Bone marrow (tissue), 2 donors: ENCODE data around the gene FAM114A2.

Source experiments
- DNase-seq, 2 donors: peaks; one replicate each; lab custom pipeline; 2025; lab: John Stamatoyannopoulos, UW

The FAM114A2 gene

DNA sequence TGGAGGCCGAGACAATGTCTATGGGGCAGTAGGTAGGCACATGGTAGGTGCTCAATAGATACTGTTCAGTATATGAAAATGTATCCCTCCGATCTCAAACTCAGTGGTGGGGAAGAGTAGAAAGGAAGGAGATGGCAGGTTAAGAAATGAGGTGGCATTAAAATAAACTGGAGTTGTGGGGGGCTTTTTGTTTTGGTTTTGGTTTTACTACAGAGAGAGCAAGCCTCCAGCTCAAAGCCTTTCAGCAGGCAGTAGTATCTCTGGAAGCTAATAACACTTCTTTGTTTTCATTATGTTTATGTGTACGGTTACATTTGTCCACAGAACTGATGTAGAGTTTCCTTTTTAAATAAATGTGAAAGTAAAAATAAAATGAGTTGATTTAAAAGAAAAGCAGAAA is 8.6 kb upstream of the FAM114A2 start:
- DNase-seq: no peak

DNA sequence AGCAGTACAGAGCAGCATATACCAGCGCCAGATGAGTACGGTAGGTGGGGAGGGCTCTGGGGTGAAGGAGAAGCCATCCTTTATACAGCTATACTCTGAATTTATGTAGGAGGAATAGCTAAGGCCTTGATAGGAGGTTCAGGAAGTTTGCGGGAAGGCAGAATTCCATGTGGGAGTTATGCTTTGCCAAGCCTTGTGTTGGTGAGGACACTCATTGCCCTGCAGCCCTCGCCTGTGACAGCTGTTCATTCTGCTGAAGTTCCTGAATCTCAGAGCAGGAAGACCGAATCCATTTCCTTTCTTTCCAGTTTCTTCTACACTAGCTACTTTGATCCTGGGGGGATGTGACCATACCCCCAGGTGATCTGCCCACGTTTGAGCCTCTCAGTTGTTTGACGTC is 7.8 kb upstream of the FAM114A2 start:
- DNase-seq: no peak

DNA sequence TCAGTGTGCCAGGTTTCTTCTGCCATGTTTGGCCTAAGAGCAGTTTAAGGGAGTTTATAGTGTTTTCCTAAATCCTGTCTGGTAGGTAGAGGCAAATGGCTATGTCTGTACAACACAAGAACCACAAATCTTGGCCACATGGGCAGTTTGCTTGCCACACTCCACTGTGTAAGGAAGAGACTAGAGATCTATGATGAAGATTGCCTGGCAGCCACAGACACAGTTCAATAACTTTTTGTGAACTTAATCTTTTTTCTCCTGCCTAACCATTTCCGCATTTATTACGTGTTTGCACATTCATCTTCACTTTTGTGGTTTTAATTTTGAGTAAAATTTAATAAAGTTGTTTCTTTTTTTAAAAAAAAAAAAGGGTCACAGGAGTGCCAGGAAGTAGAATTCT is 5.9 kb upstream of the FAM114A2 start:
- DNase-seq: no peak

DNA sequence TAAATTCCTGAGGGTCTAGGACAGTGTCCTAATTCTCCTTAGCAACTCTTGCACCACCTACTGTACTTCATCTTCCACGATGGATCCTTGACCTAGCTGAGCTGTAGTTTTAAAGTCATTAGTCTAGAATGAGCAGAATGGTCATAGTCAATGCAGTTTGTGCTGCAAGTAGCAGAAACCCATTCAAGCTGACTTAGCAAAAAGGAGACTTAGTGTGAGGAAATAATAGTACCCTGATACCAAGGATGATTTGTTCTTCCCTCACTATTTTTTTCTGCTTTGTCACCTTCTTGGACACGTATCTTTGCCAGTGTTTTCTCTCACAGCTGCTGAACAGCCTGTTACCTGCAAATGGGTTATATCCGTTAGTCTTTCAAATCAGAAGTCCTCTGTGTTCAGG is 5.4 kb upstream of the FAM114A2 start:
- DNase-seq: no peak

DNA sequence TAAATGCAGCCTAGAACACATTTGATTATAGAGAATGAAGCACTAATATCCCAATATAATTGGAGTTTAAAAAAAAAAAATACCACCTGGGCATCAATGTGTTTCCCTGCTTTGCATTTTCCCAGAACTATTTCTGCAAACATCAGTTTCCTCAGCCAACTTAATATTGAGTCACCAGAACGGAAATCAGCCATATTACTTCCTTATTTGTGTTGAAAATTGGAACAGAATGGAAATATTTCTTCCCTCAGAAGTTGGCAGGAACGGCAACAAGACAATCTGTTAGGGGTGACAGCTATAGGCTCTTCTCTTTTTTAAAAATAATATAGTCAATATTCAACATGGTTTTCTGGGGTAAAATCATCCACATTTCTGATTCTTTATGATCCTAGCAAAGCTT is 4.1 kb upstream of the FAM114A2 start:
- DNase-seq: no peak

DNA sequence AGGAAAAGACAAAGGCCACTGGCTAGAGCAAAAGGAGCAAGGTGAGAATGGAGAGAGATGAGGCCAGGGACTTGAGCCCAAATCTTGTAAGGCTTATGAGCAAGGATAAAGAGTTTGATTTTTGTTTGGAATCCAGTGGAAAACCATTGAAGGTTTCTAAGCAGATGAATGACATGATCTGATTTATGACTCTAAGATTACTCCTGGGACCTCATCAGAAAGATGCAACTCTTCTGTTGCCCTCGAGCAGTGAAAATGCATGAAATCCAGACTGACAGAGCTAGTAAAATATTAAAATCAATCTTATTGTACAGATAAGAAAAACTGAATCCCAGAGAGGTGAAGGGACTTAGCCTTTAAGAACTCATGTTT is 734 bp upstream of the FAM114A2 start:
- no peak for DNase-seq

DNA sequence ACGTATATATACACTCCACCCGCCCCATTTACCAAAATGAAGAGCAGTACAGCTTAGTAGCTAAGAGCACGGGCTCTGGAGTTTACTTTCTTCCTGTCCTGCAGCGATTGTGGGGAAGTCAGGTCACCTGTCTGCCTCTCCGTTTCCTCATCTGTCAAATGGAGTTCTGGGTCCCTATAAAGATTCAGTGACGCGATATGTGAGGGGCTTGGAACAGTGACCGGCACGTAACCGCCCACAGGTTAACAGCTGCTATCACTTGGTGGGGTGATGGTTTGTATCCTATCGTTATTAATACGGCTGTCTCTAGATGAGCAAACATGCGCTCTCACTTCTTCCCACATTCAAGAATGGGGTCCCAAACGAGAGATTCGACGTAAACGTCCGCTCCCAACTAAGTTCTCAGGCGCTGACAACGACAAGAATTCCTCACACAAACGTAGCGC is 426 bp downstream of the FAM114A2 start:
- no peak for DNase-seq

DNA sequence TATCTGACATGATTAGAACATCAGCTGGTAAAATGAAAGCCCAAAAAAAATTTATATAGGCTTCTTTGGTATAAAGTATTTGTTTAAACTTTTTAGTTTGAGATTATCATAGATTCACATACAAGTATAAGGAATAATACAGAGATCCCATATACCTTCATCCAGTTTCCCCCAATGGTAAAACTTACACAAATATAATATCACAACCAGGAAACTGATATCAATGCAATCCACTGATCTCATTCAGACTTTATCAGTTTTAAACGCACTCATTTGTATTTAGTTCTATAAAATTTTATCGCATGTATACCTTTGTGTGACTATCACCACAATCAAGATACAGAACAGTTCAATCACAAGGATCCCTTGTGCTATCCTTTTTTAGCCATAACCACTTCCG is 3.8 kb downstream of the FAM114A2 start:
- no peak for DNase-seq

DNA sequence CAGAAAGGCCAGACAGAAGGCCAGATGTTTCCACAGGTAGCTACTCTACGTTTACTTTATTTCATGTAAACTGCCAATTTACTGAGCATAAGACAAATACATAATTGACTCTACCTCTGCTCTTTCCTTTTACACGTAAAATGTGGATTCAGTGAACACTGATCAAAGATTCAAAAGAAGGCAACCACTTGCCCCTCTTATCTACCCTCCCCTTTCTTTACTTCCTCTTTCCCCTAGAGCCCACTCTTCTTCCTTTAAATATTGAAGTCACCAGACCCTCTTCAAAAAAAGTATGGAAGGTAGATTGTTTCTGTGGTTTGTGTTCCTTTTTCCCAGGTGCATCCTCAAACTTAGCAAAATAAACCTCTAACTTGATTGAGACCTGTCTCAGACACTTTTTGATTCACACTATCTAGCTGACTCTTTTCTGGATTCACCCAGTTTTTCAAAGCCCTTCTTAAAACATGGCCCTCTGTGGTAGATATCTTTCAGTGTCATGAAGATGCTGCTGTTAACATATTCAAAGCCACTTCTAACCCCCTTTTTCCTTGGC is 6.7 kb downstream of the FAM114A2 start:
- DNase-seq: peak in 1 of 2 donors; percentile 16

DNA sequence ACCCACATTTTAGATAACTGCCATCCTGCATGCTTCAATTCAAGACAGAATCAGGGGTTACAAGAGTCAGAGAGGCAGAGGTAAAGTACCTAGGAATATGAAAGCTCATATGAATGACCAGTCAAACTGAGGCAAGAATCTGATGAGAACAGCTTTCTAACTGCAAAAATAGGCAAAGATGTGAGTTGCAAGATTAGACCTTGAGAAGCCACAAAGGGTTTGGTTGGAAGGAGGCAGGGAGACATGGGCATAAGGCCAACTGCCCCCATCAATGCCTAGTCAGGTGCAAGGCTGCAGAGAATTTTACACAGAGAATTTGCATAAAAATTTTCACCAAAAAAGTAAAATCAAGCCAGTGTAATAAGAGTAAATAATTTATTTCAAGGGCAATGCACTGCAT is 12.8 kb downstream of the FAM114A2 start:
- no peak for DNase-seq

DNA sequence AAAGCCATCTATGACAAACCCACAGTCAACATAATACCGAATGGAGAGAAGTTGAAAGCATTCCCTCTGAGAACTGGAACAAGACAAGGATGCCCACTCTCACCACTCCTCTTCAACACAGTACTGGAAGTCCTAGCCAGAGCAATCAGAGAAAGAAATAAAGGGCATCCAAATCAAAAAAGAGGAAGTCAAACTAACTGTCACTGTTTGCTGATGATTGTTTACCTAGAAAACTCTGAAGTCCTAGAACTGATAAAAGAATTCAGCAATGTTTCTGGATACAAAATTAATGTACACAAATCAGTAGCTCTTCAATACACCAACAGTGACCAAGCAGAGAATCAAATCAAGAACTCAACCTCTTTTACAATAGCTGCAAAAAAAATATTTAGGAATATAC is 19.8 kb downstream of the FAM114A2 start:
- DNase-seq: peak in 1 of 2 donors; percentile 1

DNA sequence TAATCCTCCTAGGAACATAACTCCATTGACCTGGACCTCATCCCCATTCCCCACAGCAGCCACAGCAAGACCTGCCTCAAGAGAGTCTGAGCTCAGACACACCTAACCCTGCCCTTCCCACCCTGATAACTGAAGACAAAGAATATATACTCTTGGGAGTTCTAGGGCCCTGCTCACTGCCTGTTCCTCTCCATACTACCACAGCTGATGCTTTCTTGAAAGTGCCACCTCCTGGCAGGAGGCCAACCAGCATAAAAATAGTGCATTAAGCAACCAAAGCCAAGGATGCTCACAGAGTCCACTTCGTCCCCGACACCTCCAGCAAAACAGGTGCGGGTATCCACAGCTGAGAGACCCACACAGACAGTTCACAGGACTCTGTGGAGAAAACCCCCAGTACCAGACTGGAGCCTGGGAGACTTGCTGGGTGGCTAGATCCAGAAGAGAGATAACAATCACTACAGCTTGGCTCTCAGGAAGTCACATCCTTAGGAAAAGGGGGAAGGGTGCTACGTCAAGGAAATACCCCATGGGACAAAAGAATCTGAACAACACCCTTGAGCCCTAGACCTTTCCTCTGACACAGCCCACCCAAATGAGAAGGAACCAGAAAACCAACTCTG is 23.5 kb downstream of the FAM114A2 start:
- no peak for DNase-seq

DNA sequence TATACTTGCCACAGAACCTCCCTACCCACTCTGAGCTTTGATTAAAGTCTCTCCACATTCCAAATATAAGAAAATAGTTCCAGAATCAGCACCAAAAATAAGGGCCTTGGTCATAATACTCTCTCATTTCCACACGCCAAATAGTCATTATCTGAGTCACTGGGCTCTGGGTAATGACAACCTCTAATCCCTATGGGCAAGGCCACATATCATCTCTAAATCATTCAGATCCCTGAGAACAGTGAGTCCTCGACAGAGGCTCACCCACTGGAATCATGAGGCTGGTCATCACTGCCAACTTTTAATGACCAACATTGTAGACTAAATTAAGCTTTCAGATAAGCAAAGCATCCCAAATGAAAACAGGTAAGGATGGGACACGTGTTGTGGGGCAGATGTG is 28.1 kb downstream of the FAM114A2 start:
- no peak for DNase-seq

DNA sequence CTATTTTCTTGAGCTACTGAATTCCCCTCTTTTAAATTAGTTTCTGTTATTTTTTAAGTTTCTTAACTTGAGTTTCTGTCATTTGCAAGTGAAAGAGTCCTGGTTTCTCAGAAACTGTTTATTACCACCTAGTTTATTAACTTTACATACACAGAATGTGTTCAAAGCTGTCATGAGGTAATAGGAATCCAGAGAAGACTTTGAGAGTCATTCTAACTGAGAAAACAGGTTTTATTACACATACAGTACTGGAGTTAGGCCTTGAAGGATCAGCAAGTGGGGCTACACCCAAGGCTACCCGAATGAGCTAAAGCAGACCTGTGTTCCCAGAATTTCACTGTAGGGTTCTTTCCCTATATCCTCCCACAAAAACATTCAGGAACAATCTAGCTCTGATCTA is 33.1 kb downstream of the FAM114A2 start:
- DNase-seq: no peak

DNA sequence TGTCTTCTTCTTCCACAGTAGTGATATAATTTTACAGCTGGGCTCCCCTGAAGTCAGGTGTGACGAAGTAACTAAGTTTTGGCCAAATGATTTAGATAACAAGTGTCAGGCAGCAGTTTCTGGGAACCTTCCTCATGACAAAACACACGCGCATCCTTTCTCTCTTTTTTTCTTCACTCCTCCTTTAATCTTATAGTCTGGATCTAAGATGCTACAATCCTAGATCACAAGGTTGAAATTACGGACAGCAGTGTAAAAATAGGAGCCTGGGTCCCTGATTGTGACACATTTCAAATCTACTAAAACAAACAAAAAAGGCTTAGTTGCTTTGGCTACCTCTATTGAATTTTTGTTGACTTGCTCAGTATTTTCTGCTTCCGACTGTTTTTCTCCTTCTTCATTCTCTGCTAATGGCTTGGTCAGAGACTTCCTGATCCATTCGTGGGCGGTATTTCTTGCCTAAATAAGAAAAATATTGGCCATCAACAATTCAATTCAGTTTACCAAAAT is 36.1 kb downstream of the FAM114A2 start:
- DNase-seq: no peak

DNA sequence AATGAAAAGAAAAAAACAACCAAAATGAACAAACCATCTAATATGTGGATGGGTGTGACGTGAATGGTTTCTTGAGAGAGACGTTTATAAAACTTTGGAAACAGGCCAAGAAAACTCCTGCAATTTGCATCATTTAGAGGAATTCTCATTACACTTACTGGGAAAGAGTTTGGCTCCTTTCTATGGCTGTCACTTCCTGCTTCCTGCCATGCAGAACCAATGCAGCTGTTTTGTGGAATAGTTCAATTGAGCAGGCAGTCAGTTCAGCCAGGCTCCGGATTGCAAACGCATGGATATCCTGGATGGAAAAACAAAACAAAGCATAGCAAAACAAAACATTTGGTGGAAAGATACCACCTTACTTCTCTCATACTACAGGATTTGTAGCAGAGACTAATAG is 36.6 kb downstream of the FAM114A2 start:
- no peak for DNase-seq

DNA sequence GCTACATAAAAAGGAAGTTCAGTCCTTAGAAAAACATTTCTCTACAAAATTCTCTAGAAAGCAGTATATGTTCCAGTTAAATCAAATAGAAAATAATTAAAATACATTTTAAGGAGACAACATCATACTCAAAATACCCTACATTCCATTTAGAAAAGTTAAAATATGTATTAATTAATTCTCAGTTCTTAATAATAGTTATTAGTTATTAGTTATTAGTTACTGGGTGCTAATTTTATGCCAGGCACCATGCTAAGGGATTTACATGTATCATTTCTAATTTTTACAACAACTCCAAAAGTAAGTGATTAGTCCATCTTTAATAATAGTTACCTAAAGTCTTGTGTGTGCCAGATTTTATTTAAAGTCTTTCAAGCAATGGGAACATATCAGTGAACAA is 38.0 kb downstream of the FAM114A2 start:
- no peak for DNase-seq

DNA sequence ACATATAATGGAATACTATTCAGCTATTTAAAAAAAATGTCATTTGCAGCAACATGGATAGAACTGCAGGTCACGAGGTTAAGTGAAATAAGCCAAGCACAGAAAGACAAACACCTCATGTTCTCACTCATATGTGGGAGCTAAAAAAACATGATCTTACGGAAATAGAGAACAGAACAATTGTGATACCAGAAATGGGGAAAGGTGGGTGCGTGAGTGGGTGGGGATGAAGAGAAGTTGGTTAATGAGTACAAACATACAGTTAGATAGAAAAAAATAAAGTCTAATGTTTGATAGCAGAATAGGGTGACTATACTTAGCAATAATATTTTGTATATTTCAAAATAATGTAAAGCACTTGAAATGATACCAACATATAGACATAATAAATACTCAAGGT is 38.7 kb downstream of the FAM114A2 start:
- no peak for DNase-seq

DNA sequence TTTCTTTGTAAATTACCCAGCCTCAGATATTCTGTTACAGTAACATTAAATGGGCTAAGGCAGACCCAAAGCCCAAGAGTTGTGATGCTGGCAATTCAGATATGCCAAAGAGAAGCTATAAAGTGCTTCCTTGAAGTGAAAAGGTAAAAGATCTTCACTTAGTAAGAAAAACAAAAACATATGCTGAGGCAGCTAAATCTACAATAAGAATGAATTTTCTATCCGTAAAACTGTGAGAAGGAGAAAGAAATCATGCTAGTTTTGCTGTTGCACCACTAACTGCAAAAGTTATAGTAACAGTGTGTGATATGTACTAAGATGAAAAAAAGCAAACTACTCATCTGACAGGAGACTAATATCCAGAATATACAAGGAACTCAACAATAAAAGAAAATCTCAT is 39.9 kb downstream of the FAM114A2 start:
- DNase-seq: no peak

DNA sequence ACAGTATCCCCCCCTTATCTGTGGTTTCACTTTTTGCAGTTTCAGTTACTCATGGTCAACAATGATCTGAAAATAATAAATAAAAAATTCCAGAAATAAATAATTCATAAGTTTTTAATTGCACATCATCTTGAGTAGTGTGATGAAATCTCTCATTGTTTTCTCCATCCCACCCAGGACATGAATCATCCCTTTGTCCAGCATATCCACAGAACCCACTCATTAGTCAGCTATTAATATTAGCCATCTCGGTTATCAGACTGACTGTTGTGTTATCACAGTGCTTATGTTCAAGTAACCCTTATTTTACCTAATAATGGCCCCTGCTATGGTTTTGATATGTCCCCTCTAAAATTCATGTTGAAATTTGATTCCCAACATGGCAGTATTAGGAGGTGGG is 40.7 kb downstream of the FAM114A2 start:
- no peak for DNase-seq

DNA sequence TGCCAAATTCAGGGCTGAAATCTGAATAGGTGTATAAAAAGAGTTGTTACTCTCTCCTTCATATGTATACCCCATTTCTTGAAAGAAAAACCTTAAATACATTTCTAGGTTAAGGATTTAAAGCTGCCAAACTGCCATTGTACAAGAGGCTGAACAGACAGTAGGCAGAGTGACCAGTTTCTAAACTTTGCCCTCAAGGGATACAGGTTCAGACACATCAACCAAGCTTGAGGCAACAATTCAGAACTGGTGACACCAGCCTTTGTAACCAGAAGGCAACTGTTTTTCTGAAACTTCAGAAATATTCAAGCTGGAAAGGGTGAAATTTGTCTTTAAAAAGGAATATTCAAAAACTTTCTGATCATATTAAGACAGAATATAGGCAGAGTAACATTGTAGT is 47.5 kb downstream of the FAM114A2 start:
- DNase-seq: no peak

DNA sequence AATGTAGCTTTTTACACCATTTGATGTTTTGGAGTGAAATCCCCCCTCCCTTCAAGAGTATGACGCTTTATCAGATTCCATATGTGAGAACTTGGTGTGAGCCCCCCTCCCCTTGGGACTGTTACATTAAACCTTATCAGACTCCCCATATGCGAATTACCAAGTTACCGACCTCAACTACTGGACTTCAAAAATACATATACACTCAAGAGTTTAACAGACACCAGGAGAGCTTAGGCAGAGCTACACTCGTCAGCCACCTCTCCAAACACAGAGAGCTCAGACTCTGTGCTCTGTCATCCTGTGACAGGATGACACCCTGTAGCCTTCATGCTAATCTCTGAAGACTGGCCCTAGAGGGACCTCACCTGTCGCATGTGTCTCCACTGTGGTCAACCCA is 50.2 kb downstream of the FAM114A2 start:
- no peak for DNase-seq

DNA sequence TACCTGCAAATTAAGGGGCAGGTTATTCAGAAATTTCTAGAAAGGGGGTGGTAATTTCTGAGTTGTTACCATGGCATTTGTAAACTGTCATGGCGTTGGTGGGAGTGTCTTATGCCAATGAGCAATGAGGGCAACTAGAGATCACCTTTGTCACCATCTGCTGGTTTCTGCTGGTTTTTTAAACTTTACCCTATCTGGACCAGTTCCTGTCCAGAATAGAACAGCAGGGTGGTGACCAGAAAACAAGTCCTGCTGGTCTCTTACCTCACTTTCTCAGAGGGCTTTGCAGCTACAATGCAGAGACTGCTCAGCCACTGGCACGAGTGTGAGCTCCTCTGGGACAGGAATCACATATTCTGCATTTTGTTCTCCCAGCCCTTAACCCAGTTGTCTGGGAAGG is 51.4 kb downstream of the FAM114A2 start:
- no peak for DNase-seq

DNA sequence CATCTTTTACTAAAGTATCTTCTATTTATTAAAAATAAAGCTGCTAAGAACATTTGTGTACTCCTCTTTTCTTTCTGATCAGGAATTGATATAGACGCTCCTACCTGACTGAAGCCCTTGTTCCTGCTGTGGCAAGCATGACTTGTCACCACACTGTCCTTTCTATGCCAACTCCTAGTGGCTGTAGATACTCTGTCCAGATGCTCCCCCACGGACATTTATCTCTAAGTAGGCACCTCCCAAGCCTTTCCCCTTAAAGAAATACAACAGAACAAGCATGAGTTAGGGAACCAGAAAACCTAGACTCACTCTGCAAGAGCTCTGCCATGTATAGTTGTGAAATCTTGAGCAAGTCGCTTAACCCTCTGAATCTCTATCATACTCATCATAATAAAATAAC is 53.2 kb downstream of the FAM114A2 start:
- DNase-seq: no peak
